Epithelial cell of proximal tubule (primary cell): Measurements from ENCODE around the gene TOM1. TPM values are rescaled to one million over a fixed set of nuclear protein-coding genes. Genes with fewer than 3 reads are reported as not detected.
A peak's percentile ranks its signal among the peaks of the same experiment; 100 is the strongest.

Experiments used
- DNase-seq: peaks from one replicate; pipeline ENCODE4 v3.0.0-alpha.2; 2011; ENCODE audit warnings: low read depth
- H3K4me3 ChIP-seq: 2 replicates; pipeline ENCODE4 v1.5.1; 2011; ENCODE audit warnings: low read depth, mild to moderate bottlenecking, low read length
- total RNA-seq: library from RNA; depleted of rRNA; stranded (reverse); fragments of >200 nt; gene quantifications from 2 replicates; pipeline ENCODE4 v1.2.3, GENCODE V29; 2015
- TF ChIP-seq, protein P1 (sequence below): conservative IDR thresholded peaks from 2 replicates; pipeline ENCODE4 v1.5.1; 2012; ENCODE audit warnings: low read depth, mild to moderate bottlenecking, low read length

TOM1 gene
- total RNA-seq, 1 donor from 2014 or later = 24.0 TPM

DNA sequence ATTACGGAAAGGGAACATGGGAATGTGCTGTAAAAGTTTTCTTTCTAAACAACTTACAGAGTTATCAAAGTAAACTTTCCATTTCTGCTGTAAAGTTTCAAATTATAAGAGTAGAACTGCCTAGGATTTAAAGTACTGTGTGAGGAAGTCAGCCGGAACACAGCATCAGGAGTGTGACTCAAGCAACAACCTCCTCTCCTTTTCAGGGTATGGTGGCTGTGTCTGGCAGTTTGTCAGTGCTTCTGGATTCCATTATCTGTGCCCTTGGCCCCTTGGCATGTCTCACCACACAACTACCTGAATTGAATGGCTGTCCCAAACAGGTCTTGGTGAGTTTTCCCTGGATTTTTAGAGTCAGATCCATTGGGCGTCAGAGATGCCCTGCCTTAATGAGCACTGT is 6.9 kb upstream of the TOM1 start:
- DNase-seq = no peak
- TF ChIP-seq, protein P1, sequence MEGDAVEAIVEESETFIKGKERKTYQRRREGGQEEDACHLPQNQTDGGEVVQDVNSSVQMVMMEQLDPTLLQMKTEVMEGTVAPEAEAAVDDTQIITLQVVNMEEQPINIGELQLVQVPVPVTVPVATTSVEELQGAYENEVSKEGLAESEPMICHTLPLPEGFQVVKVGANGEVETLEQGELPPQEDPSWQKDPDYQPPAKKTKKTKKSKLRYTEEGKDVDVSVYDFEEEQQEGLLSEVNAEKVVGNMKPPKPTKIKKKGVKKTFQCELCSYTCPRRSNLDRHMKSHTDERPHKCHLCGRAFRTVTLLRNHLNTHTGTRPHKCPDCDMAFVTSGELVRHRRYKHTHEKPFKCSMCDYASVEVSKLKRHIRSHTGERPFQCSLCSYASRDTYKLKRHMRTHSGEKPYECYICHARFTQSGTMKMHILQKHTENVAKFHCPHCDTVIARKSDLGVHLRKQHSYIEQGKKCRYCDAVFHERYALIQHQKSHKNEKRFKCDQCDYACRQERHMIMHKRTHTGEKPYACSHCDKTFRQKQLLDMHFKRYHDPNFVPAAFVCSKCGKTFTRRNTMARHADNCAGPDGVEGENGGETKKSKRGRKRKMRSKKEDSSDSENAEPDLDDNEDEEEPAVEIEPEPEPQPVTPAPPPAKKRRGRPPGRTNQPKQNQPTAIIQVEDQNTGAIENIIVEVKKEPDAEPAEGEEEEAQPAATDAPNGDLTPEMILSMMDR = no peak

DNA sequence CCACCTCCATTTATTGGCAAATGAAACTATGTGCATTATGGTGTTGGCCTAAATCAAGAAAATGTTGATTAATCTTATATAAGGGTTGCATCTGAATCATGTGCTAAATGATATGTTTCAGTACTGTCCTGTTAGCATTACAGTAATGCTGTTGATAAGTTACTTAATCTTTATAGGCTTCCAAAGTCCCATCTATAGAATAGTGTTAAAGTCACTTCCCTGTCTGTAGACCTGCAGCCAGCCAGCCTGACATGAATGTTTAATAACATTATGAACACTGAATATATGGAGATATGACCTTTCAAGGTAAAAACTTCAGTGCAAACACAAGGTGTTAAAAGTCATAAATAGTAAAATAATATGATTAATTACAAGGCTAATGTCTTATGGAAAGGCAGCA is 3.6 kb upstream of the TOM1 start:
- H3K4me3 ChIP-seq = no peak overlapping the region
- TF ChIP-seq, protein P1 = no peak
- no peak for DNase-seq

More for the DNA sequence above, 6.9 kb upstream of the TOM1 start:
- H3K4me3 ChIP-seq = no peak overlapping the region

DNA sequence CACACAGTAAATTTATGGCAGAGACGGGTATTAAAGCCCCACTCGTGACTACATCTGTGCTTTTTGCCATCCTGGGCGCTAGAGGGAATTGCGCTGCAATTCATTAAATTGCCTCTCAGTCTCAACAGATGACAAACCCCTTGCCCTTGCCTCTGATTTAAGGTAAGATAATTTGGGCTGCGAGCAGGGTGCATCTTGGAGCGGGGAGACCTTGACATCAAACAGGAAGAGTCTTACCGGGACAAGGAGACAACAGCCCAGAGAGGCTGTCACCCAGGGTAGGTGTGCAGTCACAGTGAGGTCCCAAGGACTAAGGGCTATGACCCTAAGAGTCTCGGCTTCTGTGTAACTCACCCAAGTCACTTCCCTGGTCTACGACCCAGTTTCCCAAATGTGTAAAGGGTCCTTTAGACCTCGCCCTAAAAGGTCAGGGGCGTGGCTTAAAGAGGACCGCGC is 449 bp upstream of the TOM1 start:
- no peak for DNase-seq
- peak overlapping the region; percentile 92 for H3K4me3 ChIP-seq
- TF ChIP-seq, protein P1 = no peak

DNA sequence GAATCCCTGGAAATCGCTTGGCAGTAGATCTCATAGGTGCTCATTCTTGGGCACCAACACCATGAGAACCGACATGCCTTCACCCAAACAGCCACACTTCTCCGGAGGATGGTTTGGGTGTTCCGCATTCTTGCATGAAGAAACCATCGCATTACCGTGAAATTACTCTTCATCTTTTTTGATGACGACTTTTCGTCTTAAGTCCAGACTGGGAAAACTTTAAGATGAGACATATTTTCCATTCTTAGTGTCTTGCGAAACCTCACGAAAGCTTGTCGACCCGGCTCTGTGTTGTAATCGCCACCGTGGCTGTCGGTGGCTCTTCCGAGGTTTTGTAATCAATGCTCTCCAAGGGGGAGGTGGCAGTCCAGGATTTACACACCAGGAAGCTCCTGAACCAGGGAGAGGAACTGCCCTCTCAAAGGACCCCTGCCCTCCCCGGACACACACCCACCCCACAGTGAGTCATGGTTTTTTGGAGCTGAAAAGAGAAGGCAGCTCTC is 1.7 kb downstream of the TOM1 start:
- peak; percentile 82 for DNase-seq
- H3K4me3 ChIP-seq = peak overlapping the region; percentile 92
- TF ChIP-seq, protein P1 = no peak

DNA sequence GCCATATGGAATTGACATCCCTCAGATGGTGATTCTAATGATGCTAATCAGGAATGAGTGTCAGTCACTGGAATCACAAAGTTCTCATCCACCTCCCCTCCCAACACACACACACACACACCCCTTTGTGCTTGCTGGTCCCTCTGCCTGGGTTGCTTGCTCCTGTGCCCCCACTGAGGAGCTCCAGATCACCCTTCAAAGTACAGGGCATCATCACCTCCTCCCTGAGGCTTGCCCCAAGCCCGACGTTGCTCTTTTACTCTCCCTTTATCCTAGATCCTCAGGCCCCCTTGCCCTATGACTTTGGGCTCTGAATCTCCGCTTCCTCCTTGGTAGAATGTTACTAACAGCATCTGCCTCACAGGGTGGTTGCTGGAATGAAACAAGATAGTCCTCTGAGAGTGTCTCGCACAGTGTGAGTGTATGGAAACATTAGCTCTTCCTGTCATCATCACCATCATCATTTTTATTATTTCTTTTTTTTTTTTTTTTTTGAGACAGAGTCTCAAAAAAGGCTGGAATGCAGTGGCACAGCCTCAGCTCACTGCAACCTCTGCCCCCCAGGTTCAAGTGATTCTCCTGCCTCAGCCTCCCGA is 3.4 kb downstream of the TOM1 start:
- no peak overlapping the region for H3K4me3 ChIP-seq
- no peak for DNase-seq
- TF ChIP-seq, protein P1 = no peak

DNA sequence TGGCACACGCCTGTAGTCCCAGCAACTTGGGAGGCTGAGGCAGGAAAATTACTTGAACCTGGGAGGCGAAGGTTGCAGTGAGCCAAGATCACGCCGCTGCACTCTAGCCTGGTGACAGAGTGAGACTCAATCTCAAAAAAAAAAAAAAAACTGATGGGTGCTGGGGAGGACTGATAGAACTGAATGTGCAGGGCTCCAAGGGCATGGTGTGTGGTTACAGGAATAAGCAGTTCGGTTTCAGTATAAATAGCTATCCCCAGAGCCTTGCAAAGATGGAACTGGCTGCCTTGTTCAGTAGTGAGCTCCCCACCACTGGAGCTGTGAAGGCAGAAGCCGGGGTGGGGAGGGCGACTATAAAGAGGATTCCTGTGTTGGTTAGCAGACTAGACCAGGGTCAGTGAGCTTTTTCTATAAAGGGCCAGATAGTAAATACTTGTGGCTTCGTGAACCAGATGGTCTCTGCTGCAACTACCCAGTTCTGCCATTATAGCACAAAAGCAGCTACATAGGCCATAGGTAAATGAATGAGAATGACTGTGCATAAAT is 5.9 kb downstream of the TOM1 start:
- H3K4me3 ChIP-seq = no peak overlapping the region
- TF ChIP-seq, protein P1 = no peak
- no peak for DNase-seq
